Testis (tissue), 3 donors: ENCODE measurements around the gene RAPGEFL1. TPM values are rescaled to one million over a fixed set of nuclear protein-coding genes. Genes with fewer than 3 reads are reported as not detected.

Experiments
- DNase-seq: peaks from one replicate; pipeline ENCODE4 v3.0.0-alpha.2; 2019
- H3K27ac ChIP-seq, 2 donors: fragments of 200-600 bp; sonication (generic); one replicate each; pipeline ENCODE4 v1.5.1; 2019
- H3K27me3 ChIP-seq: fragments of 200-600 bp; sonication (generic); one replicate; pipeline ENCODE4 v1.5.1; 2019
- H3K36me3 ChIP-seq: fragments of 200-600 bp; sonication (generic); one replicate; pipeline ENCODE4 v1.5.1; 2017; ENCODE audit warnings: low read depth; ENCODE audit errors: missing control alignments
- H3K4me1 ChIP-seq: fragments of 200-600 bp; sonication (generic); one replicate; pipeline ENCODE4 v1.5.1; 2019
- H3K4me3 ChIP-seq, 2 donors: fragments of 200-600 bp; sonication (generic); one replicate each; pipeline ENCODE4 v1.5.1; 2017 to 2019
- H3K9me3 ChIP-seq: fragments of 200-600 bp; sonication (generic); one replicate; pipeline ENCODE4 v1.5.1; 2017
- CTCF ChIP-seq, 3 experiments: fragments of 450-650 bp in 2 of 3; fragments of 200-600 bp in 1 of 3; sonication (generic) in 1 of 3; IDR thresholded peaks; one replicate each; pipeline ENCODE4 v1.5.1; 2016 to 2019; ENCODE audit warnings: antibody characterized with exemption in 3 of 3, mild to moderate bottlenecking in 2 of 3, moderate library complexity in 1 of 3
- POLR2A ChIP-seq: fragments of 450-650 bp; IDR thresholded peaks from one replicate; pipeline ENCODE4 v1.6.1; 2017; ENCODE audit warnings: antibody characterized with exemption, mild to moderate bottlenecking, moderate library complexity
- WGBS, 2 donors: methylation state at CpG; one replicate each; pipeline ENCODE4 v1.1.5; 2018; 5-methylcytosine and 5-hydroxymethylcytosine counted together
- intact Hi-C: fragments of 100-400 bp; cut with DNase I; formaldehyde crosslinking; loops from one replicate; pipeline ENCODE4 v1.15.1; 2023; ENCODE audit warnings: low total_unique reads
- microRNA-seq, 2 donors: library from miRNA; unstranded; fragments of <30 nt; microRNA quantifications; one replicate each; pipeline ENCODE4, GENCODE V29; 2016; ENCODE audit warnings: borderline number of aligned reads in 2 of 2, borderline replicate concordance in 1 of 2
- polyA plus RNA-seq: library from polyadenylated mRNA; stranded (reverse); fragments of 350-450 nt; fragmentation: Illumina TruSeq; extraction: RNeasy Lipid Tissue Mini Kit (QIAGEN cat#74804); gene quantifications from one replicate; pipeline ENCODE4 v1.2.3, GENCODE V29; 2014; ENCODE audit warnings: low read depth, low replicate concordance; ENCODE audit not compliant: insufficient read depth
- small RNA-seq, 2 donors: library from RNA; depleted of rRNA; stranded (forward); fragments of <200 nt; gene quantifications; one replicate each; pipeline ENCODE3, GENCODE V24; 2016
- total RNA-seq, 2 donors: library from RNA; depleted of rRNA; stranded (reverse); fragments of >200 nt; gene quantifications; one replicate each; pipeline ENCODE4 v1.2.3, GENCODE V29; 2016

The RAPGEFL1 gene
- total and polyA plus RNA-seq, 3 donors from 2014 or later: 13.6 to 23.9 (median 22.3) TPM

- H3K4me3 ChIP-seq: no peak overlapping the region
- H3K4me1 ChIP-seq: no peaks in the 10 kb centered on the region
- no peaks in the 10 kb centered on the region for H3K9me3 ChIP-seq
- no peaks in the 10 kb centered on the region for H3K27me3 ChIP-seq
- H3K27ac ChIP-seq: no peak overlapping the region
- H3K36me3 ChIP-seq: no peaks in the 10 kb centered on the region
- 74 to 86% methylated on average over 4 of the region's 4 CpGs for WGBS, 2 donors
- TF ChIP-seq CTCF (IDR thresholded peaks at IDR 0.05): no peak
- no peak for TF ChIP-seq POLR2A
- no peak for DNase-seq
- intact Hi-C loops: no loop called here
Measured at GRCh38 chr17:40244255-40244654, 67.0 kb downstream of the RAPGEFL1 start.

Small RNA genes lying within 50 kb of the gene (microRNA-seq; reads per million reads assigned to microRNA genes)
- 1.4 to 2.1 reads per million in 2 donors for gene MIR6866
- gene MIR6867: 0 to 0.70 reads per million in 2 donors

Small RNA genes lying within 50 kb of the gene (small RNA-seq; reads per million reads assigned to genes)
- gene MIR6867: 0 reads per million in 2 donors

Other genes with a start within 250 kb of the RAPGEFL1 start
- gene ORMDL3, start 249.9 kb upstream of the RAPGEFL1 start, total RNA-seq: 10 to 100 TPM; 79.0 to 99.7 TPM
- gene ORMDL3, start 249.9 kb upstream of the RAPGEFL1 start, polyA plus RNA-seq: 77.6 TPM
- under 1 TPM in 1 of 2 donors, not detected in 1; 0.47 TPM for gene LRRC3C, start 249.7 kb upstream of the RAPGEFL1 start, total RNA-seq
- 0.78 TPM for gene LRRC3C, start 249.7 kb upstream of the RAPGEFL1 start, polyA plus RNA-seq
- under 1 TPM in 1 of 2 donors, not detected in 1; 0.37 TPM for gene GSDMA, start 214.5 kb upstream of the RAPGEFL1 start, total RNA-seq
- 0.34 TPM for gene GSDMA, start 214.5 kb upstream of the RAPGEFL1 start, polyA plus RNA-seq
- gene PSMD3, start 196.7 kb upstream of the RAPGEFL1 start, total RNA-seq: 100 to 1,000 TPM; 112 to 129 TPM
- gene PSMD3, start 196.7 kb upstream of the RAPGEFL1 start, polyA plus RNA-seq: 128 TPM
- 1 to 10 TPM; 2.4 to 3.6 TPM for gene CSF3, start 162.0 kb upstream of the RAPGEFL1 start, total RNA-seq
- gene CSF3, start 162.0 kb upstream of the RAPGEFL1 start, polyA plus RNA-seq: 0.80 TPM
- 100 to 1,000 TPM; 151 to 172 TPM for gene MED24, start 123.1 kb upstream of the RAPGEFL1 start, total RNA-seq
- gene MED24, start 123.1 kb upstream of the RAPGEFL1 start, polyA plus RNA-seq: 127 TPM
- 10 to 100 TPM; 44.9 to 51.7 TPM for gene THRA, start 114.5 kb upstream of the RAPGEFL1 start, total RNA-seq
- gene THRA, start 114.5 kb upstream of the RAPGEFL1 start, polyA plus RNA-seq: 41.2 TPM
- gene NR1D1, start 76.9 kb upstream of the RAPGEFL1 start, total RNA-seq: 10 to 100 TPM; 14.4 to 23.6 TPM
- 9.8 TPM for gene NR1D1, start 76.9 kb upstream of the RAPGEFL1 start, polyA plus RNA-seq
- 100 to 1,000 TPM; 129 to 161 TPM for gene MSL1, start 55.5 kb upstream of the RAPGEFL1 start, total RNA-seq
- gene MSL1, start 55.5 kb upstream of the RAPGEFL1 start, polyA plus RNA-seq: 157 TPM
- gene CASC3, start 36.9 kb upstream of the RAPGEFL1 start, total RNA-seq: 100 to 1,000 TPM; 123 to 132 TPM
- 143 TPM for gene CASC3, start 36.9 kb upstream of the RAPGEFL1 start, polyA plus RNA-seq
- gene WIPF2, start 41.8 kb downstream of the RAPGEFL1 start, total RNA-seq: 10 to 100 TPM; 16.4 to 20.1 TPM
- gene WIPF2, start 41.8 kb downstream of the RAPGEFL1 start, polyA plus RNA-seq: 21.1 TPM
- 10 to 100 TPM; 12.4 to 22.8 TPM for gene CDC6, start 110.4 kb downstream of the RAPGEFL1 start, total RNA-seq
- 14.7 TPM for gene CDC6, start 110.4 kb downstream of the RAPGEFL1 start, polyA plus RNA-seq
- 10 to 100 TPM; 65.5 to 66.0 TPM for gene RARA, start 131.7 kb downstream of the RAPGEFL1 start, total RNA-seq
- 49.8 TPM for gene RARA, start 131.7 kb downstream of the RAPGEFL1 start, polyA plus RNA-seq
- 1 to 10 TPM; 2.1 to 2.6 TPM for gene GJD3, start 187.3 kb downstream of the RAPGEFL1 start, total RNA-seq
- not detected for gene GJD3, start 187.3 kb downstream of the RAPGEFL1 start, polyA plus RNA-seq
- gene TOP2A, start 240.4 kb downstream of the RAPGEFL1 start, total RNA-seq: 10 to 100 TPM; 65.0 to 94.9 TPM
- gene TOP2A, start 240.4 kb downstream of the RAPGEFL1 start, polyA plus RNA-seq: 75.3 TPM